AML-193 (cell line): ENCODE measurements around the gene COL6A2.
"Not testable (repeated sequence)": the region's sequence is repeated elsewhere in the genome, so short reads cannot be mapped to it uniquely, and the experiment has no call there.

Source experiments
- DNase-seq, 2 experiments: peaks; one replicate each; lab custom pipeline; 2025; lab: John Stamatoyannopoulos, UW

Gene COL6A2

GRCh38 chr21:46061063-46061462 is 36.8 kb upstream of the COL6A2 start:
- no peak for DNase-seq

- DNase-seq: no peak
These were observed 36.4 kb upstream of the COL6A2 start for GRCh38 chr21:46061518-46061917.

DNA sequence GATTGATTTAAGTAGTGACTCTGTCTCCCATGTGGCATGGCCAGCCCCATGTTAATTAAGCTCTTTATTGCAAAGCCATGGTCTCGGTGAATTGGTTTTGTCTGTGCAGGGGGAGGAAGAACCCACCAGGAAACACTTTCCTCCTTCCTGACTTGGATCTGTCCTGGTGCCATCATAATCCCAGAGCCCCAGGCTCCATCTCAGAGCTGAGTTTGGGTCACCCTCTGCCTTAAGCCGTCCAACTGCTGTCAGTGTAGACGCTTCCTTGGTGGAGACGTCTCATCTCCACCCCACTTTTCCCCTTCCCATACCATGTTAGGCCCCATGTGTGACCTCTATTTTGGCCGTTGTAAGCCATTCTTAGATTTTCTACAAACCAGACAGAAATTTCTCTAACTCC is 36.0 kb upstream of the COL6A2 start:
- no peak for DNase-seq

- DNase-seq: no peak
These were observed 35.3 kb upstream of the COL6A2 start for GRCh38 chr21:46062471-46063211.

DNA sequence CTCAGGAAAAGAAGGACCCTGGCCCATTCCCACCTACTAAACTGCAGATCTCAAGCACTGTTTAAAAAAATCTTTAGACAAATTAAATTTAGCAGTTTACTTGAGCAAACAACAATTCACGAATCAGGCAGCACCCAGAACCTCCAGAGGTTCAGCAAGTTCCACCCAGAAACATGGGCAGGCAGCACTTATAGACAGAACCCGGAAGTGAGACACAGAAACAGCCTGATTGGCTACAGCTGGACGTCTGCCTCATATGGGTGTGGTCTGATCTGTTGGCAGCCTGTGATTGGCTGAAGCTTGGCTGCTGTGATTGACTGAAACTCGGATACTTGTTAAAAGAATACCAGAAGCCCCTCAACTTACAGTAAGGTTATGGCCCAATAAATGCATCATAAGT is 34.7 kb upstream of the COL6A2 start:
- no peak for DNase-seq

- DNase-seq: no peak
These were observed 33.9 kb upstream of the COL6A2 start for GRCh38 chr21:46063734-46064680.

DNA sequence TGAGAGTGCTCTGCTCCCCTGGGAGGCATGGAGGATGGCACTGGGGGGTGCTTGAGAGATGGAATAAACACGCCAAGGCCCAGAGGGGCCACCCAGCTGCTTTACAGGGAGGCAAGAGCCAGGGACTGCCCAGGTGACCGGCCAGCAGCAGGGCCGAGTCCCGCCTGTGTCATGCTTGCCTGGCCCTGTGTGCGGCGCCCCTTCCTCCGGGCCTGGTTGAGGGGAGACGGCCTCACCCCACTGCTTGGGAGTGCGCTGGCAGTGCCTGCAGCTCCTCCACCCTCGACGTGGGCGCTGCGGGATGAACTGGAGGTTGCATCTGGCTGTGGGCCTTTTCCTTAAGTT is 33.1 kb upstream of the COL6A2 start:
- no peak for DNase-seq

- no peak for DNase-seq
These were observed 32.5 kb upstream of the COL6A2 start for GRCh38 chr21:46065215-46065913.

- DNase-seq: no peak
These were observed 31.9 kb upstream of the COL6A2 start for GRCh38 chr21:46065914-46066551.

DNA sequence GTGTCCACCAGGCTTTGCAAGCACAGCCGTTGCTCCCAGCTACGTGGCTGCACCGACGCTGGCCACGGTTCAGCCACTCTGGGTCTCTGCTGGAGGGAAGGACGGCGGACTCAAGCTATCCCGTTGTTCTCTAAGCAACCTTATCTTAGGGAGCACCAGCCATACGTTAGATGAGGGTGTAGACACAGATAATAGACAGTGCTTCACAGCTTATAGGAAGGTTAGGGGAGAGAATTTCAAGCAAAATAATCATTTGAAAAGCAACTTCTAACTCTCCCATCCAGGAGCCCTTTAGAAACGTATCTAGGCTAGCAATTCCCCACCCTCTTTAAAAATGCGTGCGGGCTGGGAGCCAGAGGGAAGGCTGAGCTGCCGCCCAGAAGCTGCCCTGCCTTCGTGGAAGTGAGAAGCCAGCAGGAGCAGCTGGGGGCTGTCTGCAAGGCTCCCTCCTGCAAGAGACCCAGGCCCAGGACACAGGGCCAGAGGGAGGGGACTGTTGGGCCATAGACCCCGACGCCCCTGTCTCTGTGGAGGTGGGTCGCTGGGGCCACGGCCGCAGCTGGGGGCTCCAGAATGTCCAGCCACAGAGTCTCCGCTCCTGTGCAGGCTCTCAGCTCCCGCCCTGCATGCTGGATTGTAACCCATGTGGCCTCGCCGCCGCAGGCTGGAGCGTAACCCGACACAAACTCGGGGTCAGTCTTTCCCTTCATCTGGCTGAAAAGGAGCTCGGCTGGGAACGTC is 31.2 kb upstream of the COL6A2 start:
- no peak for DNase-seq

- DNase-seq: no peak
These were observed 30.3 kb upstream of the COL6A2 start for GRCh38 chr21:46067505-46068201.

- DNase-seq: no peak
These were observed 29.3 kb upstream of the COL6A2 start for GRCh38 chr21:46068516-46069079.

- no peak for DNase-seq
These were observed 28.7 kb upstream of the COL6A2 start for GRCh38 chr21:46069166-46069565.

- DNase-seq: no peak
These were observed 28.1 kb upstream of the COL6A2 start for GRCh38 chr21:46069719-46070279.

GRCh38 chr21:46071082-46071481 is 26.8 kb upstream of the COL6A2 start:
- DNase-seq: no peak

- not testable (repeated sequence) for DNase-seq
These were observed 21.2 kb upstream of the COL6A2 start for GRCh38 chr21:46076724-46077123.

DNA sequence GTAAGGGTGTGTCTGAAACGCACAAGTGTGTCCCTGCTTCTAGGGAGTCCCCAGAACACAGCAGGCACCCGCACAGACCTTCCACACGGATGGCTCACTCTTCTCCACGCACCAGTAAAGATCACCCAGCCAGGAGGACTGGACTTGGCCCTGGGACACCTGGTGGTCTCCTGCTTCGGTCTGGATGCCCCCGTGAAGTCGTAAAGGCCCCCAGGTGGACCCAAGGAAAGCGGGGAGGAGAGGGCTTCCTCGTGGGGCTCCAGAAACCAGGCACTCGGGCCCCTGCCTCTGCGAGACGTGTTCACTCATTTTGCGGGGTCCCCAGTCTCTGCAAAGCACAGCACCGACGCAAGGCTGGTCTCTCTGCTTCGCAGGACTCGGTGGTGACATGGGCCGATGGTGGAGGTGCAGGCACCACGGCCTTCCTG is 20.2 kb upstream of the COL6A2 start:
- DNase-seq: no peak

GRCh38 chr21:46078322-46078977 is 19.5 kb upstream of the COL6A2 start:
- DNase-seq: no peak

GRCh38 chr21:46078978-46079351 is 18.9 kb upstream of the COL6A2 start:
- no peak for DNase-seq
